ENCODE measurements around the gene FAM227B. TPM values are rescaled to one million over a fixed set of nuclear protein-coding genes. Genes with fewer than 3 reads are reported as not detected.

FAM227B gene
- total RNA-seq, 2 experiments from 2014 or later: 6.0 to 6.1 TPM

DNA sequence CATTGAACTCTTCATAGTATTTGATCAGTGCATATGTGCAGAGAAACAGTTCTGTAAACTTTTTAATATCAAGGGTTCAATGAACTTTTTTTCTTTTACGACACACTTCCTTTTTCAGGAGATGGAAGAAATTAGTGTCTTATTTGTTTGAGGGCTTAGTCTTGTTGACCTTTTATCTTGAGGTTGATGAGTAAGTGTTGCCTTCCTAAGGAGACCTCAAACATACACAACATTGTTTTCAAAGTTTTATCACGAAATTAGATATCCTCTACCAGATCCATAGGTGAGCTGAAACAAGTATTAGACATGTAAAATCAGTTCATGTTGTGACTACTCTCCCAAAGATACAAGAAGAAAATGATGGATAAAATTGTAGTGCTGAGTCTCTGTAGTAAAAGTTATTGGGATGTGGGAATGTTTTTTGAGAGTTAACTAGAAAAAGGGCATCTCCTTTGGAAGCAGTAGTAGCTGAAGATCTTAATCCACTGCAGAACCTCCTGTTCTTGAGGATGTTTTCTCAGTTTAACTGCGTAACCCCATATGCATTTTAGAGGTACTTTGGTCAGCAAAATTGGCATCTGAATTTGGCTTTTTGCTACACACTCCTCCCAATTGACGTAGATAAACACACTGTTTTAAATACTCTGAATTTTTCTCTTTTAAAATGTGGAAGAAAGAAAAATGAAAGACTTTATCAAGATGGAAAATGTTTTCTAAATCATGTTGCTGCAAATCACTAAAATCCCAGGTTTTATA lies 333.8 kb downstream of the FAM227B start:
- Mint-ChIP-seq H3K4me3 (peak overlapping the region; percentile 4), H3K27me3 (no peaks in the 10 kb centered on the region), H3K27ac (peak overlapping the region; percentile 79)

DNA sequence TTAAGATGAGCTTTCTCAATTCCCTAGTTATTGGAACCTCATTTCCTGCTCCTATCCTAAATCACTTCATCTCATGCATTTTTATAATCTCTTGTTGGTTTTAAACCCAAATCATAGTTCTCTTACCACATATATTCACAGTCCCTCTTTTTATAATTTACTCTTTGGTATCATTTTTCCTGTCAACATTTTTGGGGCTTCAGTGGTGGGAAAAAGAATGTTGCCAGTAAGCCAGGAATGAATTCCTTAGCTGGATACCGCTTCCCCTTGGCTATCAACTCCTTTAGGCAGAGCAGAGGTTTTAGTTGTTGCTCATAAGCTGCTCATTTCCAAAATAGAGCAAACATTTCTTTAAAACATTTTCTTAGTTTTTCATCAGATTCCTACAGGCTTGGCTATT lies 338.3 kb downstream of the FAM227B start:
- TF ChIP-seq, protein P1, sequence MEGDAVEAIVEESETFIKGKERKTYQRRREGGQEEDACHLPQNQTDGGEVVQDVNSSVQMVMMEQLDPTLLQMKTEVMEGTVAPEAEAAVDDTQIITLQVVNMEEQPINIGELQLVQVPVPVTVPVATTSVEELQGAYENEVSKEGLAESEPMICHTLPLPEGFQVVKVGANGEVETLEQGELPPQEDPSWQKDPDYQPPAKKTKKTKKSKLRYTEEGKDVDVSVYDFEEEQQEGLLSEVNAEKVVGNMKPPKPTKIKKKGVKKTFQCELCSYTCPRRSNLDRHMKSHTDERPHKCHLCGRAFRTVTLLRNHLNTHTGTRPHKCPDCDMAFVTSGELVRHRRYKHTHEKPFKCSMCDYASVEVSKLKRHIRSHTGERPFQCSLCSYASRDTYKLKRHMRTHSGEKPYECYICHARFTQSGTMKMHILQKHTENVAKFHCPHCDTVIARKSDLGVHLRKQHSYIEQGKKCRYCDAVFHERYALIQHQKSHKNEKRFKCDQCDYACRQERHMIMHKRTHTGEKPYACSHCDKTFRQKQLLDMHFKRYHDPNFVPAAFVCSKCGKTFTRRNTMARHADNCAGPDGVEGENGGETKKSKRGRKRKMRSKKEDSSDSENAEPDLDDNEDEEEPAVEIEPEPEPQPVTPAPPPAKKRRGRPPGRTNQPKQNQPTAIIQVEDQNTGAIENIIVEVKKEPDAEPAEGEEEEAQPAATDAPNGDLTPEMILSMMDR (IDR thresholded peaks at IDR 0.05): no peak
- DNase-seq: no peak
- intact Hi-C loops (cut with micrococcal nuclease): no loop called here
- H3K4me3 Mint-ChIP-seq: no peak overlapping the region
- ATAC-seq: no peak
- no peak overlapping the region for H3K27ac Mint-ChIP-seq
- H3K9me3 Mint-ChIP-seq: no peaks in the 10 kb centered on the region
- CTCF ChIA-PET: interaction anchor here (0.8 kb wide), 1 partner anchor 47 kb away, joined by 3 read pairs; no protein-coding TSS in a partner anchor
- POLR2A ChIA-PET: no interaction called here
- H3K27me3 Mint-ChIP-seq: no peaks in the 10 kb centered on the region
- peaks cover 48% of the 10 kb centered on the region for H3K36me3 Mint-ChIP-seq (ENCODE audit: low read depth)
- peaks cover 19% of the 10 kb centered on the region for H3K4me1 Mint-ChIP-seq (ENCODE audit: low read depth)

More for the DNA sequence above, 333.8 kb downstream of the FAM227B start:
- H3K4me1 Mint-ChIP-seq (ENCODE audit: low read depth): peaks cover 35% of the 10 kb centered on the region
- H3K9me3 Mint-ChIP-seq: no peaks in the 10 kb centered on the region
- intact Hi-C loops (cut with micrococcal nuclease): no loop called here
- ATAC-seq: peak; percentile 86
- H3K36me3 Mint-ChIP-seq (ENCODE audit: low read depth): peaks cover 72% of the 10 kb centered on the region
- ChIA-PET CTCF (no interaction called here), POLR2A (no interaction called here)
- DNase-seq: no peak
- TF ChIP-seq, protein P1 (IDR thresholded peaks at IDR 0.05): no peak

DNA sequence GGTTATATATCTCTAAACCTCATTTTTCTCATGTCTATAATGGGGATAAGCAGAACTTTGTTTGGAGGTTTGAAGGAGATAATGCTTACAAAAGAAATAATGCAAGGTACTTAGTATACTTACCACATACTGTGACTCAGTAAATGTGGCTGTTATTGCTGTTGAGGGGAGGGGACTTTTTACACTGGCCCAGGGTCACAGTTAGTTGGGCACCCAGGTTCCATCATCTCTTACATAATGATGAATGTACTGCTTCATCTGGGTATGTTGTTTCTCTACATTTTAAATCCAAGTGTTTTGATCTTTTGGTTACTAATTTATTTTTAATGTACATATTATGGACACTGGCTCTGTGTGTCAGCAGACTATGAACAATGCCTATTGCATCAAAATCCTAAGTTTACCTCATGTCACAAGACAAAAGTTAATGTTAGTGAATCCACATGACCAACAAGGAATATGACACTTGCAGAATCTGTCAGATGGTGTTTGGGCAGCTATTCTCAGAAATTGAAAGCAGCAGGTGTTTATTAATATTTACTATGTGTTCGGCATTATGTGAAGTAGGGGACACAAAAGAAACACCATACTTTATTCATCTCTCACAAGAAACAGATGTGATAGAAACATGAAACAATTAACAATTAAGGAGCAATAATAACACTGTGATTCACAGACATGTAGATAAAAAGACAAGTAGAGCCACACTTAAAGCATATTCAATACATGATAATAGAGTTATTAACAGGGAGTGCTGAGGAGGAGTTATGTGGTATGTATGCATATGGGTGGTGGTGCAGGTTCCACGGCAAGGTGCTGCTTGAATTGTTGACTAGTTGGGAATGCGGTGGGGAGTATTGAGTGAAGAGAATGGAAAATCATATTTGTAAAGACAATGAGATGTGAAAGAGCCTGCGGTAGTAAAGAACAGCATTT lies 340.8 kb downstream of the FAM227B start:
- CTCF ChIA-PET: no interaction called here
- H3K27me3 Mint-ChIP-seq: no peaks in the 10 kb centered on the region

DNA sequence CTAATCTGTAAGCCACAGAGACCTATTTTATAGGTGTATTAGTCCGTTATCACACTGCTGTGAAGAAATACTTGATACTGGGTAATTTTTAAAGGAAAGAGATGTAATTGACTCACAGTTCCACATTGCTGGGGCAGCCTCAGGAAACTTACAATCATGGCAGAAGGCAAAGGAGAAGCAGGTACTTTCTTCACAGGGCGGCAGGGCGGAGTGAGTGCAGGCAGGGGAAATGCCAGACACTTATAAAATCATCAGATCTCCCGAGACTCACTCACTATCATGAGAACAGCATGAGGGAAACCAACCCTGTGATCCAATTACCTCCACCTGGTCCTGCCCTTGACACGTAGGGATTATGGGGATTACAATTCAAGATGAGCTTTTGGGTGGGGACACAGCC lies 341.9 kb downstream of the FAM227B start:
- H3K4me3 Mint-ChIP-seq: no peak overlapping the region
- H3K9me3 Mint-ChIP-seq: no peaks in the 10 kb centered on the region
- POLR2A ChIA-PET: no interaction called here
- no peak for ATAC-seq
- no peaks in the 10 kb centered on the region for H3K4me1 Mint-ChIP-seq (ENCODE audit: low read depth)
- H3K36me3 Mint-ChIP-seq (ENCODE audit: low read depth): peaks cover 18% of the 10 kb centered on the region
- TF ChIP-seq, protein P1 (IDR thresholded peaks at IDR 0.05): no peak
- intact Hi-C loops (cut with micrococcal nuclease): no loop called here
- CTCF ChIA-PET: no interaction called here
- no peak overlapping the region for H3K27ac Mint-ChIP-seq
- no peak for DNase-seq
- H3K27me3 Mint-ChIP-seq: no peaks in the 10 kb centered on the region

More for the DNA sequence above, 340.8 kb downstream of the FAM227B start:
- Mint-ChIP-seq H3K36me3 (ENCODE audit: low read depth) (peaks cover 27% of the 10 kb centered on the region), H3K27ac (no peak overlapping the region), H3K9me3 (no peaks in the 10 kb centered on the region), H3K4me1 (ENCODE audit: low read depth) (no peaks in the 10 kb centered on the region), H3K4me3 (no peak overlapping the region)
- DNase-seq (no peak), ATAC-seq (no peak)
- intact Hi-C loops (cut with micrococcal nuclease): no loop called here
- TF ChIP-seq, protein P1 (IDR thresholded peaks at IDR 0.05): no peak
- POLR2A ChIA-PET: no interaction called here

Other genes starting within 250 kb of the FAM227B start
- gene FGF7, start 197.6 kb downstream of the FAM227B start, total RNA-seq: not detected
- 10 to 100 TPM; 21.4 to 21.9 TPM for gene DTWD1, start 230 bp upstream of the FAM227B start, total RNA-seq